Measurements from ENCODE around the gene HAVCR2.

Gene HAVCR2

DNA sequence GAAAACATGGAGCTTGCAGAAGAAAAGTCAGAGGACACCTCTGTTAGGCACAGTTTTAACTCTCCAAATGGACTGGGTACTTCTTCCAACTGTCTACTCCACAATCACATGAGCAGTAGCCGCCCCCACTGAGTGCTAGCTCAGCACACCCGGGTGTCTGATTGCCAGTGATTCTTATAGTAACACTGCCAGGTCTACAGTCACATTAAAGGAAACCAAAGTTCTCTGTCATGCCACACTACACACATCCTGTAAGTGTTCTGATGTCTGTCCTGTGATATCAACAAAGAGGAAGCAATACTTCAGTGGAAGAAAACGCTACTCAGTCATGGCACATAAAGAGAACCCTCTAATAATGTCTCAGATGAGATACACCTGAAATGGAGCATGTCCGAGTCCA is at the start of gene HAVCR2:
Gene HAVCR2 (minus strand): TSS at position 69 of the 400 bp plus-strand sequence. CDS start 61 bp downstream, at position 8.
- peak; percentile 38 for DNase-seq

DNA sequence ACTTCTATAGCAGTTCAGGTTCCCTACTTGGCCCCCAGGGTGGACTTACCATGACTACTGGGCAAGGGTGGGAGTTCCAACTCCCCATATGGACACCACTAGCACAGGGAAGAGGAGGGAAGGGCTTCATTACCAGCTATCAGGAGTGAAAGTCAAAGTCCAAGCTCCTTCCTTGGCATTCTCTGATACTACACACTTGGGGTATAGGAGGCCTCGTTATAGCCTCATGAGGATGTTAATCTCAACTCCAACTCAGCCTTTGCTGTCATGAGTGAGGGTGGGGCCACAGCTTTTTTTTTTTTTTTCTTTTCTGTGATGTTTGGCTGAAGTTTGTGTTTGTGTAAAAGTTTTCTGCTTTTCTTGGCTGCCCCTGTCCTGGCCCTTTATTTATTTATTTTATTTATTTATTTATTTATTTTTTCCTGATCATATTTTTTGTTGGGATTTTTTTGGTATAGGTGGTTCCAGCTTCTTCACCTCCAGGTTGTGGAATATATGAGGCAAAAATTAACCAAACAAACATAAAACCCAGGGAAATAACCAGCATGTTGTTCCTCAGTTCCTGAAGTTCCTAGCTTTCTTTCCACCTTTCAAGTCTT is 48.5 kb upstream of the HAVCR2 start:
- DNase-seq: no peak

DNA sequence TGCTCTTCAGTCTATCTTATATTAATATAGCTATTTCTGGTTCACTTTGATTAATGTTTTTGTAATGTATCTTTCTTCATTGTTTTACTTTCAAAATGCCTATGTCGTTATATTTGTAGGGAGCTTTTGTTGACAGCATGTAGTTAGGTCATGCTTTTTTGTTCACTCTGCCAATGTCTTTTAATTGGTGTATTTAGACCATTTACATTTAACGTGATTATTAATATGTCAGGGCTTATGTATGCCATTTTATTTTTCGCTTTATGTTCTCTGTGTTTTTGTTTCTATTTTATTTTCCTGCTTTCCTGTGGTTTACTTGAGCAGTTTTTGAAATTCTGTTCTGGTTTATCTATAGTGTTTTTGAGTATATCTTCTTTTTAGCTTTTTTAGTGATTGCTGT is 46.5 kb upstream of the HAVCR2 start:
- no peak for DNase-seq

DNA sequence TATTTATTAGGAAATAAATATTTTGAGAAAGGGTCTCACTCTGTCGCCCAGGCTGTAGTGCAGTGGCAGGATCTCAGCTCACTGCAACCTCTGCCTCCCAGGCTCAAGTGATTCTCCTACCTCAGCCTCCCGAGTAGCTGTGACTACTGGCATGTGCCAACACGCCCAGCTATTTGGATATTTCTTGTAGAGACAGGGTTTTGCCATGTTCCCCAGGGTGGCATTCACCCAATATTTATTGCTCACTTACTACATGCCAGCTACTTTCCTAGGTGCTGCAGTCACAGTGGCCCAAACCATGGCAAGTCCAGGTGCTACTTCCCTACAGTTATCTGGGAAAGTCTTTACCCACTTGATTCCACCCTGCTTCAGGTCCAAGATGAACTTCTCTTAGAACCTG is 42.2 kb upstream of the HAVCR2 start:
- no peak for DNase-seq

DNA sequence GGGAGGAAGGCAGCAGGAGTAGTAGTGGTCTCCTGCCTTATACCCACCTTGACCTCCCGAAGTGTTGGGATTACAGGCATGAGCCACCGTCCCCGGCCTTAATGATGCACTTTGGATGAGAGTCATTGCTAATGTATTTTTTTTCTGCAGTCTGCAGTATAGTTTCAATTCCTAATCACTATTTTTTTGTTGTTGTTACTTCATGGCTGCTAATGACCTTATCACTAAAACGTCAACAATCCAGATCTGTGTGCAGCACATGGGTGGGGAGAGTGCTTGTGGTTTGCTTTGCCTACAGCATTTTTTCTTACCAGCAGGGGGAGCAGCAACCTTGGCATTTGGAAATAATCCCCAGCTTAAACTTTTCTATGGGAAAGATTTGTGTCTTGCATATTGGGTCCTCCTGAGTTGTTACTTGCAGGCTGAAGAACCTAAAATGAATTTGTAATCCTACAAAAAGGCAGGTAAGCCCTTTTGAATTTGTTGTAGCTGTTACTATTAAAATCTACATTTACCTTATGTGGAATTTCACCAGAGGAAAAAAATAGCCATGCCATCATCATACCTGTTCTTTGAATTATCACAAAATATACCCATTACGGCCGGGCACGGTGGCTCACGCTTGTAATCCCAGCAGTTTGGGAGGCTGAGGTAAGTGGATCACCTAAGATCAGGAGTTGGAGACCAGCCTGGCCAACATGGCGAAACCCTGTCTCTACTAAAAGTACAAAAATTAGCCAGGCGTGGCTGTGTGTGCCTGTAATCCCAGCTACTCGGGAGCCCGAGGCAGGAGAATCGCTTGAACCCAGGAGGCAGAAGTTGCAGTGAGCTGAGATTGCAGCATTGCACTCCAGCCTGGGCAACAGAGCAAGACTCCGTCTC is 40.1 kb upstream of the HAVCR2 start:
- DNase-seq: peak; percentile 77

DNA sequence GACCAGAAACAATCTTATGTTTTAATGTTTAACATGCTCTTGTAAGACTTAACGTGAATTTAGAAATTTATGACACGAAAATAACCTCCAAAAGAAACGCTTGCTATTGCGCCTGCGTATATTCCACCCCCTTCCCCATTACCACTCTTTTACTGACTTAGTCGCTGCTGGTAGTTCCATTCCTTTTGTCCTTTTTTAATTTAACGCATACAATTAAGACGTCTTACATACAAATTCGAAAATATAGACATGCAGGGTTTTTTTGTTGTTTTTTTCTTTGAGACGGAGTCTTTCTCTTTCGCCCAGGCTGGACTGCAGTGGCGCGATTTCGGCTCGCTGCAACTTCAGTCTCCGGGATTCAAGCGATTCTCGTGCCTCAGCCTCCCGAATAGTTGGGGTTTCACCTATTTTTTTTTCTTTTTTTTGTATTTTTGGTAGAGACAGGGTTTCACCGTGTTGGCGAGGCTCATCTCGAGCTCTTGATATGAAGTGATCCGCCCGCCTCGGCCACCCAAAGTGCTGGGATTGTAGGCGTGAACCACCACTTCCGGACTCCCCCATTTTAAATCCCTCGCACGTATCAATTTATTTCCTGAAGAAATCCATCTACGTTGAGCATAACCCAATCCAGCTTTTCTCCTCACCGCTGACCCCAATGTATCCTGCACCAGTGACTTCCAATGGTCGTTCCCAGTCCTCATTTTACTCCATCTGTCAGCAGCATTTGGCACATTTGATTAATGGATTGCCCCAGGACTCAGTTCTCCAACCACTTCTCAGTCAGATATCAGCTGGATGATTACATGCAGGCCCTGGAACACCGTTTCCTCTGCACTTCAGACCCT is 34.5 kb upstream of the HAVCR2 start:
- peak; percentile 43 for DNase-seq

DNA sequence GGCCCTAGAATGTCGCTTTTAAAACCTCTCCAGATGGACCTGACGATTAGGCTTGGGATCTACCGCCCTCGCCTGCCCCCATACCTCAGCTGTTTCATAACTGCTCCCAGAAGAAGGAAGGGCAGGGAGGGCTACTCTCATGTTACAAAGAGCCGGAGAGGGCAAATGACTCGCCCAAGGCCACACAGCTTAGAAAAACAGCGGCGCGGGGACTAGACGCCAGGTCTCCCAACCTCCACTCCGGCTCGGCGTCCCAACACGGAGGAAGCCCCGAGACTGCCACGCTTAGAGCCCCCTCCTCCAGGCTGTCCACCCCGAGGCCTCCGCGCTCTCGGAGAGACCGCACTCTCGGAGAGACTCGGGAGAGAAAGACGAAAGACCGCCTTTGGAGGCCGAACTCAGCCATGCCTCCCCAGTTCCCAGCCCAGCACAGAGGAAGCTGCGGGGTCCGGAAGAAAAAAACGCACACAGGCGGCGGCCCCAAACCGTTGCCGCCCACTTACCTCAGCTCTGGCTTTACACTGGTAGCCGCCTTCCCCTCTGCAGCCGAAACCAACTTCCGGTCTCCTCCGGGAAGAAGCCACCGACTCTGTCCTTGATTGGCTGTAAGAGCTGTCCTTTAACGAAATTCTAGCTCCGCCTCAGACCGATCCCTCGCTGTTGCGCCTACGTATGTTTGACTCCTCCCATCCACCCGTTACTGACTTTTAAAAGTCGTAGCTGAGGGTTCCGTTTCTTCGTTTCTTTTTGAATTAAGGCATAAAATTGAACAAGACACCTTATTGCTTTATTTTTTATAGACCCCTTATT is 33.7 kb upstream of the HAVCR2 start, which contains the start of gene MED7:
Gene MED7 (minus strand): TSS at position 549 of the 810 bp plus-strand sequence. CDS start 3,434 bp downstream, outside the sequence.
- peak; percentile 89 for DNase-seq

DNA sequence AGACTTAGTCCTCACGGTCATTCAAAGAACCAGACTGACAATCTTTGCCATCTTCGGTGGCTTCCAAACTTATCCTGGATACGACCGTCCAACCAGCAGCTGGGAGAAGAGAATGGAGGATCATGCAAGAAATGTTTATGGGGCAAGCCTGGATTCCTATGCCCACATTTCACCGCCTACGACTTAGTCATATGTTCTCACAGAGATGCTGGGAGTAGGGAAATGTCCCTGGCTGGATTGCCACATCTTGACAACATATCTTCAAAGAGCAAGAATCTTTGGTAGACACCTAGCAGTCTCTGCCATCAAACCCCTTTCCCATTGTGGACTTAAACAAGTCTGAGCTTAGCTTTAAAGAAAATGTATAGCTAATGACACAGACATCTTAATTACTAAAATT is 28.8 kb upstream of the HAVCR2 start:
- no peak for DNase-seq

DNA sequence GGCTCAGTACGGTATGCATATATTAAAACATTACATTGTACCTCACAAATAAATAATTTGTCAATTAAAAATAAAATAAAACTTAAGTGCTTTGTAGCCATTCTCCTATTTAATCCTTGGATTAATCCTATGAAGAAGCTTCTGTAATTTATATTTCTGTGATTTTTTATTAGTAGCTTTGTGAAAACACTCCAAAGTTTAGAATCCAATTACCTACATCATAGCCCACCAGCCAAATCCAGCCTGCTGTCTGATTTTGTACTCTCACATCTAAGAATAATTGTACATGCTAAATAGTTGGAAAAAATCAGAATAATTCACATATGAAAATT is 23.4 kb upstream of the HAVCR2 start:
- no peak for DNase-seq

DNA sequence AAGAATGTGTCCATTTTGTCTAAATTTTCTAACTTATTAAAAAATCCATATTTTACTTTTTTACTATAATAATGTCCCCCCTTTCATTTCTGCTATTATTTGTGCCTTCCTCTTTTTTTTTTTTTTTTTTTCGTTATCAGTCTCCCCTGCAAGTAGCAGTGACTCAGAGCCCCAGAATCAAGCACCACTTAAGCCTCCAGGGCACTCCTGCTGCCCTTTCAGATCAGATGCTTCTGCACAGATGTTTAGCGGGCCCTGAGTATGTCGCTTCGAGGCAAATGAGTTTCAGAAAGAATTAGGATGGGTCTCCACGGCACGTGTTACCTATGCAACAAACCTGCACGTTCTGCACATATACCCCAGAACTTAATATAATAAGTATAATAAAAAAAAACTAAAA is 22.1 kb upstream of the HAVCR2 start:
- DNase-seq: no peak

DNA sequence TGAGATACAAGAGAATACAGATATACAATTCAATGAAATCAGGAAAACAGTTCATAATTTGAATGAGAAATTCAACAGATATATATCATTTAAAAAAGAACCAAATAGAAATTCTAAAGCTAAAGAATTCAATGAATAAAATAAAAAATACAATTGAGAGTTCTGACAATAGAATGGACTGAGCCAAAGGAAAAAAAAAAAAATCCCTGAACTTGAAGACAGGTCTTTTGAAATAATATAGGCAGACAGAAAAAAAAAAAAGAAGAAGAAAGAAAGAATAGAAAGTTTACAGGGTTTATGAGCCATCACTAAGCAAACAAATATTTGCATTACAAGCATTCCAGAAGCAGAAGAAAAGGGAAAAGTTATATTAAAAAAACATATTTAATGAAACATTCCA is 12.9 kb upstream of the HAVCR2 start:
- no peak for DNase-seq

DNA sequence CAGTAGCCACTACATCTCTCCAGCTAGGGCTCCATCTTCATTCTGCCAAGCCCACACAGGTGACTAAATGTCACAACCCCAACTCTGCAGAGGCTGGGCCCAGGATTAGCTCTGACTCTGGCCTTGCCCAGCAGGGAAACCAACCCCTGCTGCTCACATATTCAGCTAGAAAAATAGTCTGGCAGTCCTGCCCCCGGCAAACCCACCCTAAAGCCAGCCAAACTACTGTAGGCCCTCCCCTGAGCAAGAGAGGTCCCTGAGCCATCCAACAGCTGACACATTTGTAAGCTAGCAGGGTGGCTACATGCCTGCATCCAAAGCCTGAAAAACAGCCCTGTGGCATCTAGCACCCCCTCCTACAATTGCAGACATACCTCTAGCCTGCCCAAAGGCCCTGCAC is 11.3 kb upstream of the HAVCR2 start:
- DNase-seq: no peak

DNA sequence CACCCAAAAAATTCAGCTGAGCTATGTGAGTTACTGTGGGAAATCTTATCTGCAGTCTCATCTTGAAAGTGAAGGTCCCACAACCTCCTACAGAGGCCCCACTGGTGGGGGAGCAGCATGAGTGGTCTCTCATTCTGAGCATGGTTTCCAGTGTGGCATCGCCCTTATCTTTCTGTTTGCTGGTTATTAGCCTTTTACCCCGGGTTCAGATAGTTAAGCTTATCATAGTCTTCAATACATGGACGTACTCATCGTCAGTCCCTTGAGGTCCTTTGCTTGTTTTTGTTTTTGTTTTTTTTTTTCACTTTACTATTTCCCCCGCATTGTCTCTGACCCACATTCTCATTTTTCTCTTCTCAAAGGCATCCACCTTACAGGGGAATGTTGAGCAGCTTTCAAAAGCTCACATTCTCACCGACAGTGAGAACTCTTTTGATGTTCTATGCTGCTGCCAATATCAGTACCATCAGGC is 7.7 kb upstream of the HAVCR2 start:
- DNase-seq: peak; percentile 21

DNA sequence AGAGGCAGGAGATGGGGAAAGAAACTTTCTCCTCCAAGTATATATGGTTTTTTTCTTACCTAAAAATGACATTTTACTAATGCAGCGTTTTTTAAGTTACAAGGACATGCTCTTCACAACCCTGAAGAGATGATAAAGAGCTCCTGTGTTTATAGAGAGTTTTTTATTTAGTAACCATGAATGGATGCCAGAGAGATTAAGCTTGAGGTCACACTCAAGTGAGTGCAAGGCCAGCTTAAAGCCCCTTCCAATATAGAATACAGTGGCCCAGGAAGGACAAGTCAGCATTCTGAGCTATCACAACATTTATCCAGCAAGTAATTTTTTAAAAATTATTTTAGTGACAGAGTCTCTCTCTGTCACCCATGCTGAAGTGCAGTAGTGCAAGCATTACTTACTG is 6.7 kb upstream of the HAVCR2 start:
- no peak for DNase-seq

DNA sequence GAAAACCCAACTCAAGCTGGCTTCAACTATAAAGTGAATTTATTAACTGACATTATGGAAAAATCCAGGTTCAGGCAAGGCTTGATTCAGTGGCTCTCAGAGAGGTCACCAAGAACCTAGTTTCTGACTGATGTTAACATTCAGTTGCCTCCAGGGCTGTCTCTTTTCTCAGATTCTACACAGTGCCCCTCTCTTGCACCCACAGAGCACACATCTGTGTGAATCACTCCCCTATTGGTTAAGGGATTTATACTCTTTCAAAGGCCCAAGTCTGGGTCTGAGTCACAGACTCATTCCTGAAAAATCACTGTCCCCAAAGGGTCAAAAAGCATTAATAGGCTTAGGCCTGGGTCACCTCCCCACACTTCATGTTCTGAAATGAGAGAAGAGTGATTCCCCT is 6.2 kb upstream of the HAVCR2 start:
- no peak for DNase-seq

DNA sequence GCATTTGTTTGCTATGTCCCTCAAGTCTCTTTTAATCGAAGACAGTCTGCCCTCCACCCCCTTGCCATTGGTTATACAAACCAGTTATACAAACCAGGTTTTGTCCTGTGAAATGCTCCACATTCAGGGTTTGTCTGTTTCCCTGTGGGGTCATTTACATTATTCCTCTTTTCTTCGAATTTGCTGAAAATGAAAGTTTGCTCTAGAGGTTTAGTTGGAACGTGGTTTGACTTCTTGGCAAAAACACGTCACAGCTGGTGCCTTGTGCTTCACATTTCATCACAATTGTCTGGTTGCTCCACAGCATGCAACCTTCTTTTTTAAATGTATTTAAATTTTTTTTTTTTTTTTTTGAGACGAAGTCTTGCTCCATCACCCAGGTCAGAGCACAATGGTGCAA is 4.2 kb upstream of the HAVCR2 start:
- no peak for DNase-seq

DNA sequence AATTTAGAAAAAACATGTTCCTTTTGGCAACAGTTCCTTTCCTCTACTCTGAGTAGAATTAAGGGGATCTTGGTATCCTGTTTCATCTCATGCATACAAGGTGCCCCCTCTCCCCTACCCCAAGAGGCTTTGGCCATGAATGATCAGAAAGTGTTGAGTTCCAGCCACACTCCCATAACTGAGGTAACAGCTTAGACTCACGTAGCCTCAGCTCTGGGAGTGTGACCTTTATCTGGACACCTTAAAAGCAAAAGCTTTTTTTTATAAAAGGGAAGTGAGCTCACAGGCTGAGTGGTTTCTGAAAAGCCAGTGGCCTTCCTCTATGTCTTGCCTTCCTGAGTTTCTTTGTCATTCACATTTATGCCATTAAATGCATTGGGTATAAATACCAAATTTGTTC is 900 bp upstream of the HAVCR2 start:
- no peak for DNase-seq

DNA sequence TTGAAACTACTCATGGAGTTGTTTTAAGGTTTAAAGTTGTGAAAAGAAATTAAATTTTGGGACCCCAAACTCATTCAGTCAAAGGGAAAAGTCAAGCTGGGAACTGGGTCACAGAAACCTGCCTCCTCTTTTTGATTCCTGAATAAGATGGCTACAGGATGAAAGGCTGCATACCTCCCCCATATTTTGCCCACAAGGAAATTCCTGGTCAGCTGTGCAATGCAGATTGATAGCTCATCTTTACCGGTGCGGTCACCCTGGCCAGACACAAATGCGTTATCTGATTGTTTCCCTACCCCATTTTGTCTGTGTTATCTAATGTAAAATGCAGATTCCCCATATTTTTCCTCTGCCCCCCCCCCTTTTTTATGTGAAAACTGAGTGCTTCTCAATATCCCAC is 1.3 kb downstream of the HAVCR2 start:
- DNase-seq: no peak

DNA sequence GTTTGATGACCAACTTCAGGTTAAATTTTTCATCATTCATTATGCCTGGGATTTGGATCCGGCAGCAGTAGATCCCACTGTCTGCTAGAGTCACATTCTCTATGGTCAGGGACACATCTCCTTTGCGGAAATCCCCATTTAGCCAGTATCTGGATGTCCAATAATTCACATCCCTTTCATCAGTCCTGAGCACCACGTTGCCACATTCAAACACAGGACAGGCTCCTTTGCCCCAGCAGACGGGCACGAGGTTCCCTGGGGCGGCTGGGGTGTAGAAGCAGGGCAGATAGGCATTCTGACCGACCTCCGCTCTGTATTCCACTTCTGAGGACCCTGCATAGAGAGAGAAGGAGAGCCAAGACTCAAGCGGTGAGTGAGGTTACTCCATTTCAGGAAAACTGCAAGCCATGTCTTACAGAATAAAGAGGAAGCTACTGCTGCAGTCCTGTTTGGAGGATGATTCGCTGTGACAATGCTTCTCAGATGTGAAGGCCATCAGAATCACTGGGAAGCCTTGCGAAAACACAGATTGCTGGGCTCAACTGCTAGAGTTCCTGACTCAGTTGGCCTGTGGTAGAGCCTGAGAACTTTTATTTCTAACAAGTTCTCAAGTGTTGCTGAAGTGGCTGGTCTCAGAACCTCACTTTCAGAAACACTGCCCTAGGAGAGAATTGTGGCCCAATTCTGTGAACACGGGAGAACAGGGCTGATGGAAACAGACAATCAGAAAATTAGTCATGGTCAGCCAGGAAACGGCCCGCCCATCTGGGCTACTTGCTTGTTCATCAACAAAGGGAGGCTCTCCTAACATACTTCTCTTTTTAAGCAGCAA is 2.0 kb downstream of the HAVCR2 start:
- no peak for DNase-seq

DNA sequence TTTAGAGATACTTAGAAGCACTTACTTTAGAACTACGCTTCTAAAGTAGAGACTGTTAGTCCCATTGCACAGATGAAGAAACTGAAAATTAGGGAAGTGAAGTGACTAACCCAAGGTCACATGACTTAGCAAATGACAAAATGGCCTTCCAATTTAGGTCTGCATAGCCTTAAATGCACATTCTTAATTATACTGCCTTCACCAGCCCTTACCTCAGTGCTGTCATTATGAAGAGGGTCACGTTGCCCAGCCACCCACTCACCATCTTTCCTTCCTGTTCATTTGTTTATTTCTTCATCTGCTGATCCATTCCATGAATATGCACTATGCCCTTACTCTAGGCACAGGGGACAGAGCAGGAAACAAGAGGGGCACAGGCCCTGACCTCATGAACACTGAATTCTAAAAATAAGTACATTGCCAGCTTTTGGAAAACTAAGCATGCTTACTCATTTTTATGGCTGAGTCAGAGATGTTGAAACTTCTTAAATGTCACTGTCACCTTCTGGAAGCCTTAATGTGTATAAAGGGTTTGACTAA is 8.6 kb downstream of the HAVCR2 start:
- DNase-seq: peak; percentile 19

DNA sequence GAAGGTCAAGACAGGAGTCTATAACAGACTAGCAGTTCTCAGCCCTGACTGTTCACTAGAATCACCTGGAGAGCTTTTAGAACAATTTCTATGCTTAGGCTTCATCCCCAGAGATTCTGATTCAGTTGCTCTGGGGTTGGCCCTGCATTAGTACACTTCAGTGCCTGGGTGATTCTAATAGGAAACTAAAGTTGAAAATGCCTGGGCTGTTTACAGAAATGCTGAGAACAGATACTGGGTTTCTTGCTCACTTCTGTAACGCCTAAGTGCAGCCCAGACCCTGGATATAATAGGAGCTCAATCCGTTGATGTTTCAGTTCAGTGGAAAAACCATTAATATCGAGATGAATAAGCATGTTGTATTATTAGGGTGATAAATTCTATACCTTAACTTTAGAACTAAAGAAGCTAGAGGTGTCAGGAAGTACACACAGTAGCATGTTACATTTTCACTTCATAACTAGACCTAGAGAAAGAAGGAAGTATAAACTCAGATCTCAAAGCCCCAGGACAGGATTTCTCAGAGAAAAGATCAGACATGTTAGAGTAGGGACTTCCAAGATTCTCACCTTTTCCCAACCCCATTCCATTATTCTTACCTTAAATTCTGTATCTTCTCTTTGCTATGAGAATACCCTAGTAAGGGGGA is 20.4 kb downstream of the HAVCR2 start:
- no peak for DNase-seq

Measured in activated naive CD4-positive, alpha-beta T cell treated with anti-CD3 and anti-CD28 coated beads, Interleukin-2, amount 50 U/mL, for 16 hours (primary cell).